Keratinocyte (primary cell): ENCODE measurements around the gene USP31. TPM values are rescaled to one million over a fixed set of nuclear protein-coding genes. Genes with fewer than 3 reads are reported as not detected.
A peak's percentile ranks its signal among the peaks of the same experiment; 100 is the strongest.

ENCODE experiments used
- DNase-seq: peaks from one replicate; pipeline ENCODE4 v3.0.0-alpha.2; 2011; ENCODE audit warnings: low read depth, missing footprints, low spot score
- FAIRE-seq: peaks from 2 replicates; lab custom pipeline; 2011; peaks lifted over from hg19 to GRCh38; lab: Jason Lieb, UNC
- H2AFZ ChIP-seq: 2 replicates; pipeline ENCODE4 v1.6.0; 2012; ENCODE audit warnings: low read length, control low read depth, inconsistent platforms; ENCODE audit not compliant: control insufficient read depth
- H3K27ac ChIP-seq: 2 replicates; pipeline ENCODE4 v1.5.1; 2011; ENCODE audit warnings: low read length; ENCODE audit not compliant: control insufficient read depth, insufficient read depth
- H3K27me3 ChIP-seq: 3 replicates; pipeline ENCODE4 v1.6.0; 2011; ENCODE audit warnings: low read length; ENCODE audit not compliant: control insufficient read depth, insufficient read depth; ENCODE audit errors: extremely low read depth
- H3K36me3 ChIP-seq, 2 experiments: 2 replicates in 1 of 2; 3 replicates in 1 of 2; pipeline ENCODE4 v1.5.1; 2011; ENCODE audit warnings: low read length in 2 of 2, mild to moderate bottlenecking in 1 of 2; ENCODE audit not compliant: control insufficient read depth in 2 of 2, insufficient read depth in 2 of 2; ENCODE audit errors: extremely low read depth in 1 of 2
- H3K4me1 ChIP-seq: 3 replicates; pipeline ENCODE4 v1.5.1; 2011; ENCODE audit warnings: low read length; ENCODE audit not compliant: control insufficient read depth, insufficient read depth; ENCODE audit errors: extremely low read depth
- H3K4me2 ChIP-seq: 3 replicates; pipeline ENCODE4 v1.6.0; 2011; ENCODE audit warnings: low read depth, low read length; ENCODE audit not compliant: control insufficient read depth, insufficient read depth; ENCODE audit errors: extremely low read depth
- H3K4me3 ChIP-seq, 3 experiments: fragments of 200-600 bp in 1 of 3; sonication (generic) in 1 of 3; 2 replicates in 2 of 3; 3 replicates in 1 of 3; pipeline ENCODE4 v1.5.1; 2011 to 2016; ENCODE audit warnings: low read length in 3 of 3, mild to moderate bottlenecking in 3 of 3, control low read depth in 2 of 3, inconsistent platforms in 1 of 3, low read depth in 1 of 3, mixed read lengths in 1 of 3, mixed run types in 1 of 3, moderate library complexity in 1 of 3; ENCODE audit not compliant: control insufficient read depth in 2 of 3, insufficient read depth in 2 of 3; ENCODE audit errors: extremely low read depth in 1 of 3
- H3K79me2 ChIP-seq: 2 replicates; pipeline ENCODE4 v1.6.0; 2012; ENCODE audit warnings: low read length; ENCODE audit not compliant: control insufficient read depth, insufficient read depth
- H3K9ac ChIP-seq: 3 replicates; pipeline ENCODE4 v1.6.0; 2011; ENCODE audit warnings: low read length; ENCODE audit not compliant: control insufficient read depth, insufficient read depth; ENCODE audit errors: extremely low read depth
- H3K9me1 ChIP-seq: 3 replicates; pipeline ENCODE4 v1.6.0; 2011; ENCODE audit warnings: low read length; ENCODE audit not compliant: control insufficient read depth, insufficient read depth; ENCODE audit errors: extremely low read depth
- H3K9me3 ChIP-seq: 2 replicates; pipeline ENCODE4 v1.5.1; 2012; ENCODE audit warnings: low read depth, low read length; ENCODE audit not compliant: control insufficient read depth
- H4K20me1 ChIP-seq: 3 replicates; pipeline ENCODE4 v1.6.0; 2011; ENCODE audit warnings: low read length; ENCODE audit not compliant: control insufficient read depth, insufficient read depth; ENCODE audit errors: extremely low read depth
- CTCF ChIP-seq, 3 experiments: IDR thresholded peaks in 1 of 3; conservative IDR thresholded peaks in 1 of 3; optimal IDR thresholded peaks in 1 of 3; 2 replicates in 2 of 3; 3 replicates in 1 of 3; pipeline versions ENCODE3 to v1.5.1; 2011; ENCODE audit warnings: low read length in 3 of 3, mild to moderate bottlenecking in 3 of 3, moderate library complexity in 2 of 3, control low read depth in 1 of 3, inconsistent platforms in 1 of 3; ENCODE audit not compliant: insufficient read depth in 2 of 3; ENCODE audit errors: extremely low read depth in 1 of 3
- EZH2 ChIP-seq: IDR thresholded peaks from one replicate; pipeline ENCODE4 v1.6.1; 2012; ENCODE audit warnings: inconsistent platforms, mild to moderate bottlenecking, low read length, moderate library complexity
- dilution Hi-C: fragments of 300-500 bp; cut with MboI; formaldehyde crosslinking; loops from one replicate; pipeline ENCODE4 v1.7.0; 2020; ENCODE audit warnings: low sequenced_read_pairs; ENCODE audit not compliant: extremely low pct_ligation_motif_present
- polyA plus RNA-seq, 5 experiments: library from polyadenylated mRNA; depleted of rRNA in 3 of 5; stranded (reverse) in 3 of 5; stranded (forward) in 1 of 5; unstranded in 1 of 5; fragments of >200 nt; gene quantifications; 1 replicate in 1 of 5; 2 replicates in 3 of 5; 3 replicates in 1 of 5; pipeline versions ENCODE4 v1.2.1 to v1.2.3, GENCODE V29; 2011 to 2012; ENCODE audit warnings: missing spikeins in 2 of 5, low read depth in 1 of 5, low replicate concordance in 1 of 5

Gene USP31
- polyA plus RNA-seq, 1 donor (not counting 4 experiments of a cell fraction or from before 2014, with no cell fraction given) = 16.3 TPM

- DNase-seq (no peak), FAIRE-seq (peak; percentile 41)
- peaks cover 3% of the 10 kb centered on the region for H4K20me1 ChIP-seq
Observed at GRCh38 chr16:23121024-23121423, 28.2 kb downstream of the USP31 start.

GRCh38 chr16:23120562-23120961 lies 28.7 kb downstream of the USP31 start:
- peak overlapping the region; percentile 84 for H3K27ac ChIP-seq
- H3K9me3 ChIP-seq = no peaks in the 10 kb centered on the region
- H3K9ac ChIP-seq = peak overlapping the region; percentile 39
- FAIRE-seq (no peak), DNase-seq (no peak)
- no peaks in the 10 kb centered on the region for H3K36me3 ChIP-seq
- peaks cover 98% of the 10 kb centered on the region for H3K79me2 ChIP-seq
- H3K4me2 ChIP-seq = peak overlapping the region; percentile 55
- H3K9me1 ChIP-seq = no peaks in the 10 kb centered on the region
- dilution Hi-C loops = no loop called here
- peaks cover 3% of the 10 kb centered on the region for H4K20me1 ChIP-seq
- H3K4me1 ChIP-seq = peaks cover 65% of the 10 kb centered on the region
- TF ChIP-seq CTCF (optimal IDR thresholded peaks at IDR 0.05 in 1 of 3, IDR thresholded peaks at IDR 0.05 in 1 of 3, conservative IDR thresholded peaks at IDR 0.05 in 1 of 3; ENCODE audit: extremely low read depth in 1 of 3, insufficient read depth in 2 of 3, low read length in 3 of 3) (no peak), EZH2 (no peak)
- H2AFZ ChIP-seq = no peak overlapping the region
- H3K27me3 ChIP-seq = no peaks in the 10 kb centered on the region
- peak overlapping the region in 1 of 3 experiments; percentile 4 for H3K4me3 ChIP-seq

More at GRCh38 chr16:23121024-23121423, 28.2 kb downstream of the USP31 start:
- TF ChIP-seq EZH2 = no peak
- no peak for TF ChIP-seq CTCF (optimal IDR thresholded peaks at IDR 0.05 in 1 of 3, IDR thresholded peaks at IDR 0.05 in 1 of 3, conservative IDR thresholded peaks at IDR 0.05 in 1 of 3; ENCODE audit: extremely low read depth in 1 of 3, insufficient read depth in 2 of 3, low read length in 3 of 3)
- peaks cover 98% of the 10 kb centered on the region for H3K79me2 ChIP-seq
- H3K9ac ChIP-seq = peak overlapping the region; percentile 66
- H3K4me3 ChIP-seq = peak overlapping the region in 1 of 3 experiments; percentile 14
- H2AFZ ChIP-seq = no peak overlapping the region
- H3K4me1 ChIP-seq = peaks cover 61% of the 10 kb centered on the region
- dilution Hi-C loops = no loop called here
- no peaks in the 10 kb centered on the region for H3K9me3 ChIP-seq
- H3K4me2 ChIP-seq = peak overlapping the region; percentile 55
- H3K27me3 ChIP-seq = no peaks in the 10 kb centered on the region
- H3K36me3 ChIP-seq = no peaks in the 10 kb centered on the region
- H3K9me1 ChIP-seq = no peaks in the 10 kb centered on the region
- H3K27ac ChIP-seq = peak overlapping the region; percentile 84
